Colonic mucosa (tissue), 4 donors: ENCODE results near the gene SPTLC2. TPM values are rescaled to one million over a fixed set of nuclear protein-coding genes. Genes with fewer than 3 reads are reported as not detected.

Source experiments
- DNase-seq: peaks from one replicate; pipeline ENCODE4 v3.0.0-alpha.2; 2020
- H3K27ac ChIP-seq: fragments of 200-600 bp; one replicate; pipeline ENCODE4 v1.8.0; 2021
- H3K27me3 ChIP-seq: fragments of 200-600 bp; one replicate; pipeline ENCODE4 v1.8.0; 2021
- H3K36me3 ChIP-seq: fragments of 200-600 bp; one replicate; pipeline ENCODE4 v1.8.0; 2021
- H3K4me1 ChIP-seq: fragments of 200-600 bp; one replicate; pipeline ENCODE4 v1.8.0; 2021; ENCODE audit warnings: mild to moderate bottlenecking
- H3K4me3 ChIP-seq: fragments of 200-600 bp; one replicate; pipeline ENCODE4 v1.8.0; 2021
- H3K9ac ChIP-seq, 2 donors: one replicate each; pipeline ENCODE4 v1.7.0; 2013; ENCODE audit warnings: control low read depth in 2 of 2, low read depth in 2 of 2, low read length in 2 of 2
- H3K9me3 ChIP-seq: fragments of 200-600 bp; one replicate; pipeline ENCODE4 v1.8.0; 2021
- CTCF ChIP-seq: fragments of 200-600 bp; IDR thresholded peaks from one replicate; pipeline ENCODE4 v1.8.0; 2022; ENCODE audit warnings: antibody characterized with exemption, mild to moderate bottlenecking
- intact Hi-C: fragments of 100-400 bp; cut with DNase I; formaldehyde crosslinking; loops from one replicate; pipeline ENCODE4 v1.14.1; 2022
- total RNA-seq, 2 donors: library from RNA; stranded (reverse); fragmentation: NEBNext Ultra II Directional in 1 of 2; extraction: Animal tissue kit (Norgen Biotek cat#: 25700) in 1 of 2; gene quantifications; one replicate each; pipeline ENCODE4 v1.2.1, GENCODE V29; 2021
- donor health status: healthy.
- donor health status: DM: no; HTN: no; CAD: no.
- donor health status: DM: no; HTN: no; CAD: no.

Gene SPTLC2
- total RNA-seq, 2 donors from 2014 or later = 68.3 to 70.1 TPM

GRCh38 chr14:77582511-77582910 is 33.9 kb downstream of the SPTLC2 start:
- Histone ChIP-seq H3K9ac (no peak overlapping the region), H3K4me3 (no peak overlapping the region), H3K36me3 (no peaks in the 10 kb centered on the region), H3K9me3 (no peaks in the 10 kb centered on the region), H3K27ac (no peak overlapping the region), H3K27me3 (no peaks in the 10 kb centered on the region), H3K4me1 (no peaks in the 10 kb centered on the region)
- intact Hi-C loops = no loop called here
- TF ChIP-seq CTCF = no peak
- no peak for DNase-seq

- H3K27me3 ChIP-seq = no peaks in the 10 kb centered on the region
- no peak for DNase-seq
- H3K27ac ChIP-seq = peak overlapping the region; percentile 53
- no peak overlapping the region for H3K4me3 ChIP-seq
- H3K36me3 ChIP-seq = no peaks in the 10 kb centered on the region
- H3K9ac ChIP-seq = peak overlapping the region in 1 of 2 donors; percentile 27
- intact Hi-C loops = no loop called here
- no peaks in the 10 kb centered on the region for H3K9me3 ChIP-seq
- no peaks in the 10 kb centered on the region for H3K4me1 ChIP-seq
- no peak for TF ChIP-seq CTCF
Measured at GRCh38 chr14:77580964-77581505, 35.4 kb downstream of the SPTLC2 start.

GRCh38 chr14:77580477-77580876 is 36.0 kb downstream of the SPTLC2 start:
- H3K4me1 ChIP-seq = no peaks in the 10 kb centered on the region
- intact Hi-C loops = no loop called here
- H3K27ac ChIP-seq = peak overlapping the region; percentile 53
- H3K27me3 ChIP-seq = no peaks in the 10 kb centered on the region
- H3K9ac ChIP-seq = peak overlapping the region in 1 of 2 donors; percentile 27
- no peak for TF ChIP-seq CTCF
- H3K36me3 ChIP-seq = no peaks in the 10 kb centered on the region
- no peak for DNase-seq
- no peaks in the 10 kb centered on the region for H3K9me3 ChIP-seq
- no peak overlapping the region for H3K4me3 ChIP-seq

GRCh38 chr14:77579780-77580179 is 36.7 kb downstream of the SPTLC2 start:
- no peaks in the 10 kb centered on the region for H3K36me3 ChIP-seq
- intact Hi-C loops = no loop called here
- no peaks in the 10 kb centered on the region for H3K4me1 ChIP-seq
- H3K27ac ChIP-seq = no peak overlapping the region
- no peak for DNase-seq
- H3K4me3 ChIP-seq = no peak overlapping the region
- TF ChIP-seq CTCF = no peak
- H3K27me3 ChIP-seq = no peaks in the 10 kb centered on the region
- no peaks in the 10 kb centered on the region for H3K9me3 ChIP-seq
- H3K9ac ChIP-seq = no peak overlapping the region

DNA sequence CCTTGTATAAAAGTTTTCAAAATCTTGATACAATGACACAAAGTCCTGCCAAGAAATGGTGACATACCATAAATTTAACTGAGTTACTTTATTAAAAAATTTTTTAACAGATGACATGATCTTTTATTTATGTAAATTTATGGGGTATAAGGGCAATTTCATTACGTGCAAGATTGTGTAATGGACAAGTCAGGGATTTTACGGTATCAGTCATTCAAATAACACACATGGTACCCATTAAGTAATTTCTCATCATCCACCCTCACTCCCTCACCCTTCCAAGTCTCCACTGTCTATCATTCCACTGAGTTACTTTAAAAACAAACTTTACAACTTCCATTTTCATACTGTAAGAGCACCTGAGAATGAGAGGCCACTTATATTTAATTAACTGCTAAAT is 37.4 kb downstream of the SPTLC2 start:
- TF ChIP-seq CTCF = no peak
- H3K4me3 ChIP-seq = no peak overlapping the region
- no peaks in the 10 kb centered on the region for H3K27me3 ChIP-seq
- H3K27ac ChIP-seq = no peak overlapping the region
- no peaks in the 10 kb centered on the region for H3K36me3 ChIP-seq
- DNase-seq = no peak
- H3K9ac ChIP-seq = no peak overlapping the region
- no peaks in the 10 kb centered on the region for H3K4me1 ChIP-seq
- H3K9me3 ChIP-seq = no peaks in the 10 kb centered on the region
- intact Hi-C loops = no loop called here
